GM06990 (cell line): ENCODE data around the gene ZNF891.

ENCODE experiments used
- DNase-seq: peaks from one replicate; pipeline ENCODE4 v3.0.0-alpha.2; 2011; ENCODE audit not compliant: insufficient read length; ENCODE audit errors: extremely low read depth
- H3K27me3 ChIP-seq: replicated peaks from 2 replicates; pipeline ENCODE4 v1.6.0; 2011; ENCODE audit warnings: low read length; ENCODE audit not compliant: control insufficient read depth, insufficient read depth
- H3K36me3 ChIP-seq: 2 replicates; pipeline ENCODE4 v1.5.1; 2011; ENCODE audit warnings: low read length; ENCODE audit not compliant: control insufficient read depth, insufficient read depth
- H3K4me3 ChIP-seq: replicated peaks from 2 replicates; pipeline ENCODE4 v1.5.1; 2011; ENCODE audit warnings: low read depth, mild to moderate bottlenecking, control low read depth, low read length
- CTCF ChIP-seq: IDR thresholded peaks from 2 replicates; pipeline ENCODE4 v1.5.1; 2011; ENCODE audit warnings: low read length, control low read depth, mild to moderate bottlenecking, inconsistent platforms; ENCODE audit not compliant: insufficient read depth, poor library complexity, severe bottlenecking

Gene ZNF891

GRCh38 chr12:133120385-133121191 is 9.5 kb downstream of the ZNF891 start:
- no peak for DNase-seq
- H3K36me3 ChIP-seq, result no peaks in the 10 kb centered on the region; the same call in 1 of the 2 replicates
- no peak for TF ChIP-seq CTCF
- H3K27me3 ChIP-seq, result no peaks in the 10 kb centered on the region
- H3K4me3 ChIP-seq, result no peak overlapping the region

GRCh38 chr12:133108150-133108549 is 21.9 kb downstream of the ZNF891 start:
- no peak overlapping the region for H3K4me3 ChIP-seq
- H3K36me3 ChIP-seq, result peaks cover 5% of the 10 kb centered on the region; the same call in 1 of the 2 replicates
- H3K27me3 ChIP-seq, result no peaks in the 10 kb centered on the region
- no peak for DNase-seq
- no peak for TF ChIP-seq CTCF

- TF ChIP-seq CTCF, result no peak
- no peak overlapping the region for H3K4me3 ChIP-seq
- H3K27me3 ChIP-seq, result no peaks in the 10 kb centered on the region
- H3K36me3 ChIP-seq, result peaks cover 5% of the 10 kb centered on the region; the same call in 1 of the 2 replicates
- no peak for DNase-seq
These were observed 23.0 kb downstream of the ZNF891 start for GRCh38 chr12:133107121-133107520.

GRCh38 chr12:133106253-133106652 is 23.8 kb downstream of the ZNF891 start:
- no peak for DNase-seq
- no peak for TF ChIP-seq CTCF
- H3K4me3 ChIP-seq, result no peak overlapping the region
- H3K27me3 ChIP-seq, result no peaks in the 10 kb centered on the region
- H3K36me3 ChIP-seq, result peaks cover 5% of the 10 kb centered on the region; the same call in 1 of the 2 replicates

- Histone ChIP-seq H3K36me3 (peaks cover 5% of the 10 kb centered on the region; the same call in 1 of the 2 replicates), H3K4me3 (no peak overlapping the region), H3K27me3 (no peaks in the 10 kb centered on the region)
- TF ChIP-seq CTCF, result no peak
- DNase-seq, result no peak
These were observed 24.5 kb downstream of the ZNF891 start for GRCh38 chr12:133105620-133106019.
